H1 (cell line): ENCODE measurements around the gene BMP2. TPM values are rescaled to one million over a fixed set of nuclear protein-coding genes. Genes with fewer than 3 reads are reported as not detected.

Experiments used
- CTCF ChIA-PET: fragments of 300-600 bp; sonication (Branson Sonifier 250); formaldehyde crosslinking; loops from one replicate; lab custom pipeline; 2021; ENCODE audit not compliant: partially characterized antibody; lab: Charles Lee
- POLR2A ChIA-PET: fragments of 300-600 bp; sonication (Branson Sonifier 250); formaldehyde crosslinking; loops from one replicate; lab custom pipeline; 2021; ENCODE audit warnings: inconsistent platforms; ENCODE audit not compliant: partially characterized antibody; lab: Charles Lee
- DNase-seq, 2 experiments: peaks; one replicate each; pipeline versions ENCODE4 v3.0.0 to v3.0.0-alpha.2; 2010 to 2022; ENCODE audit warnings: low spot score in 2 of 2, low read depth in 1 of 2, mixed read lengths in 1 of 2
- FAIRE-seq: peaks from 2 replicates; lab custom pipeline; 2011; peaks lifted over from hg19 to GRCh38; lab: Jason Lieb, UNC
- H2AFZ ChIP-seq: 2 replicates; pipeline ENCODE4 v1.8.1; 2012; ENCODE audit warnings: low read length, inconsistent platforms
- H2AK5ac ChIP-seq: 2 replicates; pipeline ENCODE4 v1.6.1; 2013; ENCODE audit warnings: low read depth, low read length
- H2BK120ac ChIP-seq: replicated peaks from 2 replicates; pipeline ENCODE3; 2013; ENCODE audit warnings: low read depth, low read length, inconsistent platforms
- H2BK12ac ChIP-seq: 2 replicates; pipeline ENCODE4 v1.6.1; 2013; ENCODE audit warnings: low read depth, low read length
- H2BK15ac ChIP-seq: 2 replicates; pipeline ENCODE4 v1.6.1; 2013; ENCODE audit warnings: low read length
- H2BK20ac ChIP-seq: 2 replicates; pipeline ENCODE4 v1.6.1; 2013; ENCODE audit warnings: low read length
- H2BK5ac ChIP-seq: 2 replicates; pipeline ENCODE4 v1.6.1; 2013; ENCODE audit warnings: low read depth, low read length
- H3K14ac ChIP-seq: 2 replicates; pipeline ENCODE4 v1.6.1; 2013; ENCODE audit warnings: inconsistent platforms; ENCODE audit not compliant: insufficient read length
- H3K18ac ChIP-seq: 2 replicates; pipeline ENCODE4 v1.6.1; 2013; ENCODE audit warnings: low read length; ENCODE audit errors: extremely low read depth
- H3K23ac ChIP-seq: 2 replicates; pipeline ENCODE4 v1.6.1; 2013; ENCODE audit warnings: inconsistent platforms; ENCODE audit not compliant: insufficient read length
- H3K23me2 ChIP-seq: 2 replicates; pipeline ENCODE4 v1.6.1; 2013; ENCODE audit warnings: low read depth, low read length
- H3K27ac ChIP-seq: 2 replicates; pipeline ENCODE4 v1.6.1; 2011; ENCODE audit warnings: low read depth, low read length, inconsistent platforms
- H3K27me3 ChIP-seq, 4 experiments: replicated peaks in 1 of 4; 1 replicate in 1 of 4; 2 replicates in 3 of 4; pipeline versions ENCODE4 v1.6.1 to v1.8.1; 2011 to 2013; ENCODE audit warnings: low read length in 3 of 4, mild to moderate bottlenecking in 3 of 4, inconsistent platforms in 2 of 4, mixed read lengths in 2 of 4, moderate library complexity in 1 of 4; ENCODE audit not compliant: control insufficient read depth in 3 of 4, insufficient read depth in 3 of 4; ENCODE audit errors: extremely low read depth in 1 of 4
- H3K36me3 ChIP-seq, 4 experiments: 2 replicates each; pipeline versions ENCODE4 v1.6.1 to v1.8.1; 2011 to 2013; ENCODE audit warnings: mild to moderate bottlenecking in 4 of 4, low read length in 3 of 4, moderate library complexity in 2 of 4, control low read depth in 1 of 4, inconsistent platforms in 1 of 4; ENCODE audit not compliant: insufficient read depth in 4 of 4, control insufficient read depth in 2 of 4
- H3K4ac ChIP-seq: replicated peaks from 2 replicates; pipeline ENCODE3; 2013; ENCODE audit warnings: low read length, low read depth, mixed read lengths, inconsistent platforms; ENCODE audit not compliant: insufficient read length
- H3K4me1 ChIP-seq, 4 experiments: replicated peaks in 1 of 4; 1 replicate in 1 of 4; 2 replicates in 3 of 4; pipeline versions ENCODE4 v1.6.1 to v1.8.1; 2011 to 2013; ENCODE audit warnings: low read length in 3 of 4, inconsistent platforms in 2 of 4, mixed read lengths in 1 of 4; ENCODE audit not compliant: insufficient read depth in 4 of 4, control insufficient read depth in 3 of 4
- H3K4me2 ChIP-seq, 2 experiments: 2 replicates each; pipeline versions ENCODE4 v1.6.1 to v1.8.1; 2011 to 2013; ENCODE audit warnings: low read depth in 2 of 2, low read length in 2 of 2, control low read depth in 1 of 2, inconsistent platforms in 1 of 2, mild to moderate bottlenecking in 1 of 2; ENCODE audit not compliant: insufficient read depth in 1 of 2
- H3K4me3 ChIP-seq, 4 experiments: fragments of 200-600, 300-600 bp in 1 of 4; sonication (generic), shearing (Covaris generic), sonication (Bioruptor Twin) in 1 of 4; 2 replicates each; pipeline versions ENCODE4 v1.5.1 to v1.8.1; 2011 to 2016; ENCODE audit warnings: low read length in 4 of 4, low read depth in 3 of 4, control low read depth in 2 of 4, inconsistent platforms in 2 of 4, mild to moderate bottlenecking in 2 of 4, mixed read lengths in 1 of 4, moderate library complexity in 1 of 4; ENCODE audit not compliant: insufficient read depth in 2 of 4; ENCODE audit errors: extremely low read depth in 1 of 4
- H3K56ac ChIP-seq: replicated peaks from 2 replicates; pipeline ENCODE3; 2013; ENCODE audit warnings: low read depth, mild to moderate bottlenecking, mixed read lengths, low read length, inconsistent platforms; ENCODE audit not compliant: insufficient read length
- H3K79me1 ChIP-seq: 2 replicates; pipeline ENCODE4 v1.6.1; 2013; ENCODE audit warnings: low read depth, low read length, control low read depth
- H3K79me2 ChIP-seq, 2 experiments: 2 replicates each; pipeline versions ENCODE4 v1.6.1 to v1.8.1; 2012 to 2013; ENCODE audit warnings: low read length in 2 of 2, mild to moderate bottlenecking in 2 of 2, inconsistent platforms in 1 of 2; ENCODE audit not compliant: insufficient read depth in 2 of 2, control insufficient read depth in 1 of 2
- H3K9ac ChIP-seq, 4 experiments: replicated peaks in 1 of 4; 1 replicate in 1 of 4; 2 replicates in 3 of 4; pipeline versions ENCODE4 v1.6.1 to v1.8.1; 2011 to 2013; ENCODE audit warnings: low read depth in 3 of 4, low read length in 3 of 4, control low read depth in 2 of 4, mild to moderate bottlenecking in 2 of 4, moderate library complexity in 2 of 4, inconsistent platforms in 1 of 4; ENCODE audit errors: extremely low read depth in 1 of 4
- H3K9me3 ChIP-seq, 2 experiments: 2 replicates each; pipeline versions ENCODE4 v1.6.1 to v1.8.1; 2012 to 2013; ENCODE audit warnings: mild to moderate bottlenecking in 2 of 2, moderate library complexity in 2 of 2, control low read depth in 1 of 2, inconsistent platforms in 1 of 2, low read depth in 1 of 2, low read length in 1 of 2, mixed read lengths in 1 of 2; ENCODE audit not compliant: insufficient read depth in 2 of 2
- H4K20me1 ChIP-seq, 2 experiments: replicated peaks in 1 of 2; 2 replicates each; pipeline versions ENCODE3 to v1.8.1; 2011 to 2013; ENCODE audit warnings: inconsistent platforms in 2 of 2, low read length in 2 of 2, mild to moderate bottlenecking in 1 of 2; ENCODE audit not compliant: insufficient read depth in 2 of 2, control insufficient read depth in 1 of 2
- H4K5ac ChIP-seq: 2 replicates; pipeline ENCODE4 v1.6.1; 2013; ENCODE audit warnings: low read length, low read depth, mixed read lengths, inconsistent platforms; ENCODE audit not compliant: insufficient read length
- H4K8ac ChIP-seq: 2 replicates; pipeline ENCODE4 v1.8.0; 2013; ENCODE audit warnings: mild to moderate bottlenecking, moderate library complexity, low read length, inconsistent platforms; ENCODE audit not compliant: insufficient read depth; ENCODE audit errors: extremely low read depth
- H4K91ac ChIP-seq: replicated peaks from 2 replicates; pipeline ENCODE3; 2013; ENCODE audit warnings: low read length, mixed read lengths, inconsistent platforms; ENCODE audit not compliant: insufficient read length
- ATF3 ChIP-seq: IDR thresholded peaks from 2 replicates; pipeline ENCODE4 v1.6.1; 2011; ENCODE audit warnings: low read depth, mild to moderate bottlenecking, low read length; ENCODE audit not compliant: insufficient read depth
- POU5F1 ChIP-seq: IDR thresholded peaks from 2 replicates; pipeline ENCODE4 v1.6.1; 2011; ENCODE audit warnings: low read depth, mild to moderate bottlenecking, low read length, moderate library complexity
- SIX5 ChIP-seq: IDR thresholded peaks from 2 replicates; pipeline ENCODE4 v1.6.1; 2011; ENCODE audit warnings: mild to moderate bottlenecking, low read depth, low read length
- WGBS, 2 experiments: shearing (Covaris generic) in 1 of 2; methylation state at CpG; one replicate each; pipeline versions ENCODE4 v1.1.6 to v1.1.7; 2013 to 2015; ENCODE audit warnings: low lambda C conversion rate in 2 of 2, mixed read lengths in 2 of 2, inconsistent platforms in 1 of 2, low coverage in 1 of 2, missing lambda C conversion rate in 1 of 2; ENCODE audit not compliant: insufficient replicate concordance in 2 of 2, insufficient coverage in 1 of 2, insufficient read length in 1 of 2; ENCODE audit errors: extremely low coverage in 1 of 2, missing lambda C conversion rate in 1 of 2; 5-methylcytosine and 5-hydroxymethylcytosine counted together
- polyA plus RNA-seq, 7 experiments: library from polyadenylated mRNA; depleted of rRNA in 3 of 7; stranded (reverse) in 5 of 7; unstranded in 2 of 7; fragments of >200 nt in 5 of 7; fragments of 200-250 nt in 2 of 7; gene quantifications; 1 replicate in 5 of 7; 2 replicates in 1 of 7; 4 replicates in 1 of 7; pipeline versions ENCODE4 v1.2.1 to v1.2.3, GENCODE V29; 2011 to 2013; ENCODE audit warnings: missing spikeins in 2 of 7, mixed read lengths in 2 of 7
- total RNA-seq: library from RNA; stranded (reverse); fragmentation: NEBNext Ultra II Directional; extraction: Animal tissue kit (Norgen Biotek cat#: 25700); gene quantifications from 2 replicates; pipeline ENCODE4 v1.2.1, GENCODE V29; 2021

BMP2 gene
- total and polyA plus RNA-seq, 2 of the 8 experiments (the other 6 are each of a cell fraction or from before 2014, with no cell fraction given): 1.8 to 3.6 TPM

GRCh38 chr20:6732851-6733250 lies 34.6 kb upstream of the BMP2 start:
- DNase-seq (no peak), FAIRE-seq (no peak)
- H4K8ac ChIP-seq: no peak overlapping the region
- no peaks in the 10 kb centered on the region for H4K20me1 ChIP-seq
- POLR2A ChIA-PET: no interaction called here
- no peak overlapping the region for H3K4me2 ChIP-seq
- no peak overlapping the region for H4K5ac ChIP-seq
- WGBS, 2 experiments: 92% methylated on average over 6 of the region's 6 CpGs; no CpG with 5 or more reads in 1 of the 2 experiments
- no peak overlapping the region for H3K27ac ChIP-seq
- H3K18ac ChIP-seq: no peak overlapping the region
- CTCF ChIA-PET: no interaction called here
- no peaks in the 10 kb centered on the region for H3K79me2 ChIP-seq
- H2BK120ac ChIP-seq: no peak overlapping the region
- no peak overlapping the region for H2AK5ac ChIP-seq
- H3K4ac ChIP-seq: no peak overlapping the region
- no peak overlapping the region for H2AFZ ChIP-seq
- no peak overlapping the region for H2BK15ac ChIP-seq
- no peak overlapping the region for H3K9ac ChIP-seq
- no peak overlapping the region for H2BK20ac ChIP-seq
- no peak overlapping the region for H3K56ac ChIP-seq
- no peaks in the 10 kb centered on the region for H3K27me3 ChIP-seq
- H3K79me1 ChIP-seq: no peaks in the 10 kb centered on the region
- H2BK5ac ChIP-seq: no peak overlapping the region
- no peaks in the 10 kb centered on the region for H3K36me3 ChIP-seq
- H3K14ac ChIP-seq: no peak overlapping the region
- H3K23me2 ChIP-seq: no peaks in the 10 kb centered on the region
- no peak overlapping the region for H2BK12ac ChIP-seq
- no peaks in the 10 kb centered on the region for H3K4me1 ChIP-seq
- H4K91ac ChIP-seq: no peak overlapping the region
- H3K9me3 ChIP-seq: no peaks in the 10 kb centered on the region
- TF ChIP-seq POU5F1 (no peak), ATF3 (no peak), SIX5 (no peak)
- H3K4me3 ChIP-seq: no peak overlapping the region
- no peak overlapping the region for H3K23ac ChIP-seq
